IPS DF 4.7 (cell line): Measurements from ENCODE around the gene IL17RE.

ENCODE experiments used
- DNase-seq: peaks from one replicate; pipeline ENCODE4 v3.0.0-alpha.2; 2013; ENCODE audit warnings: low spot score; ENCODE audit errors: extremely low read depth

IL17RE gene

DNA sequence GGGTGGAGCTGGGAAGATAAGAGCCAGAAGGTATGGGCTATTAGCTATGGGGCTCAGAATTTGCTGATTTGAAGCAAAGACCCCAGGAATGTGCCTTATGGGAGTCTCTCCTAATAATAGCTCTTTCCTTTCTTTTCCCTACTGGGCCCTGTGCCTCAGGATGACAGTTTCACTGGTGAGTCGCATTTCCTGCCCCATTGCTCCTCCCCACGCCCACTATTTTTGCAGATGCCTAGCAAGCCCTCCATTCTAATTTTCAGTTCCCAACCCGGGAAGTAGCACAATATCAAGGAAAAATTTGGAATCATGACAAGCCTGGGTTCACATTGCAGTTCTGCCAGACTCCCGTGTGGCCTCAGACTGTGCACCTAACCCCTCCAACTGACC lies 583 bp downstream of the IL17RE start:
- no peak for DNase-seq

DNA sequence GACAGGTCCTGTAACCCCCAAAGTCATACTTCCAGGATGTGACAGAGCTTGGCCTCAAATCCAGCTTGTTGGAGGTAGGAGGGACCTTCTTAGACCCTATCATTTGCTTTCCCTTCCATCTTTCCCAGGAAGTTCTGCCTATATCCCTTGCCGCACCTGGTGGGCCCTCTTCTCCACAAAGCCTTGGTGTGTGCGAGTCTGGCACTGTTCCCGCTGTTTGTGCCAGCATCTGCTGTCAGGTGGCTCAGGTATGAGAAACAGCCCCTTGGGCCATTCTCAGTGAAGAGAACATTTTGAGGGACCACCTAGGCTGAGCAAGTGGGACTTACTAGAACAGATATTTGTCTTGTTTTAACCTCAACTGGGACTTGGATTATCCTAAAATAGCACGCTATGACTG lies 1.3 kb downstream of the IL17RE start:
- DNase-seq, result no peak

DNA sequence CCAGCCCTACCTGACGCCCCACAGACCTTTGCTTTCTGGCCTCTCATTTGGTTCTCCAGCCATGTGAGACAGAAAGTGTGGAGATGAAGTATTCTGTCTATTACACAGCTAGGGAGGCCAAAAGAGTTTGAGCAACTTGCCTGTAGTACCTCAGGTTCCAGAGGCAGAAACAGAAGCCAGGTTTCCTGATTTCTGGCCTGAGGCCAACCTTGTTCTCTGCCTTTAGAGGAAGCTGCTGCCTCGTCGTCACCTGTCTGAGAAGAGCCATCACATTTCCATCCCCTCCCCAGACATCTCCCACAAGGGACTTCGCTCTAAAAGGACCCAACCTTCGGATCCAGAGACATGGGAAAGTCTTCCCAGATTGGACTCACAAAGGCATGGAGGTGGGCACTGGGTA lies 3.8 kb downstream of the IL17RE start:
- DNase-seq, result no peak

DNA sequence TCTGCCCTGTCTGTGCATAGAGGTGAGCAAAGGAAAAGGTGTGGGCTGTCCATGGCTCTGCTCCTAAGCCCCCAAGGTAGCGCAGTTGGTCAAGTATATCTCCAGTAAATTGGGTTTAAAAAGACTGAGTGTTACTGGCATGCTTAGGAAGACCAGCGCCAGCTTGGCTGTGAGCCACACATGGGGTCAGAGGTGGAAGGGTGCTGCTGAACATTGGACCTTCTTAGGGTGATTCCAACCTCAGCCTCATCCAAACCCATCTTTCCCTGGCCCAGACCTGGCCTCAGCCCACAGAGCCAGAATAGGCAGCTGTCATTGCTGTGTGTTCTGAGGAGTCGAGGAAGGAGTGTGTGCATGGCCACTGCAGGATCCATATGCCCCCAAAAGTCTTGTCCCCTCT lies 5.6 kb downstream of the IL17RE start:
- DNase-seq, result no peak

DNA sequence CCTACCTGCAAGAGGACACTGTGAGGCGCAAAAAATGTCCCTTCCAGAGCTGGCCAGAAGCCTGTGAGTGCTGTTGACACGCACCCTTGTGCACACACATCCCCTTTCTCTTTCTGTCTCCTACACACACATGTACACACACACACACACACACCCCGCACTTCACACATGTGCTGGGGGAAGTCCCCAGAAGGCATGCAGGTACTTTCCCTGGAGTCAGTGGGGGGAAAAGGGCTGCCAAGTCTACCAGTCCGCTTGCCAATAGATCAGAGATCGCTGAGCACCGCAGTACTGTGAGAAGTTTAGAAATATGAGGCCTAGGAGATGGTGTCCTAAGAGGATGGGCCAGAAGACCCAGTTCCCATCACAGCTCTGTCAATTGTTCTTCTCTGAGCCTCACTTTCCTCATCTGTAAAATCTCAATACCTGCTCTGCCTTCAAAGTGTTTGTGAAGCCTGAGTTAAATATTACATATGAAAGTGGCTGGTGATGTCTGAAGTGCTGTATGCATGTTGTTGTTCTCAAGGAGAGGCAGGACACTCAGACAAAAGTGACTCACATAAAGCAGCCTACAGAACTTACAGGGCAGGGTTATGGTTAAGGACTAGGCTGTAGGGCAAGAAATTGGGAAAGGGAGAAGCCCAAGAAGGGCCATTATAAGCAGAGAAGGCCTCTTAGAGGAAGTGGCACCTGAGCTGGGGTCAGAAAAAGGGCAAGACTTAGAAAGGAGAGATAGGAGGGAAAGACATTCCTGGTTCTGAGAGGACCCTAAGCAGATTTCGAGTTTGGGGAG lies 6.8 kb downstream of the IL17RE start:
- no peak for DNase-seq

DNA sequence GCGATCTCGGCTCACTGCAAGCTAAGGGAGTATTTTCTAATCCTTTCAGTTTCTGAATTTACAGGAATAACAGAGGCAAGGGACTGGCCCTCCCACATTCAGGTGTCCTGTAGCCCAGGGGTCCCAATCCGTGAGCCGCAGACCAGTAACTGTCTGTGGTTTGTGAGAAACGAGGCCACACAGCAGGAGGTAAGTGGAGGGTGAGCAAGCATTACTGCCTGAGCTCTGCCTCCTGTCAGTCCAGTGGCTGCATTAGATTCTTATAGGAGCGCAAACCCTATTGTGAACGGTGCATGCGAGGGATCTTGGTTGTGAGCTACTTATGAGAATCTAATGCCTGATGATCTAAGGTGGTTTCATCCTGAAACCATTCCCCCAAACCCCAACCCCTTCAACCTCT lies 9.2 kb downstream of the IL17RE start:
- no peak for DNase-seq

DNA sequence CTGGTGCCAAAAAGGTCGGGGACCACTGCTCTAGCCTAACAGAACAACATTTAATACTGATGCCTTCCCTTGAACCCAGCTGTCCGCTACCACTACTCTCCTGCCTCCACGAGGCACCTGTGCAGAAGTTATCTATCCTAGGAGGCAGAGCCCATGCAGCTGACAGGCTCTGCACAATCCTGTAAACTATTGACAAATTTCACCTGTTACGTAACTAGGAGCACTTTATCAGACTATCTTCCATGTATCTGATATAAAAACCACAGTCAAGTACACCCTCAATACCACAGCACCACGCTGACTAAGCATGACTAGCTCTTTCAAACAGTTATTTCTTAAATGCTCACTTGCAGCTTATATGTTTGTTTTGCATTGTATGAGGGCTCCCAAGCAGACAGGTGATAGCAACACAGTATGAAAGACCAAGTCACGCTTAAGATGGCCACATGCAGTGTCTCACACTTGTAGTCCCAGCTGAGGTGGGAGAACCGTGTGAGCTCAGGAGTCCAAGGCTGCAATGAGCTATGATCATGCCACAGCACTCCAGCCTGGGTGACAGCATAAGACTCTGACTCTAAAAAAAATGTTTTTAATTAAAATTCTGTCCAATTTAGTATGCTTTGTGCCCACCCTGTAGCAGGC lies 9.8 kb downstream of the IL17RE start:
- no peak for DNase-seq

DNA sequence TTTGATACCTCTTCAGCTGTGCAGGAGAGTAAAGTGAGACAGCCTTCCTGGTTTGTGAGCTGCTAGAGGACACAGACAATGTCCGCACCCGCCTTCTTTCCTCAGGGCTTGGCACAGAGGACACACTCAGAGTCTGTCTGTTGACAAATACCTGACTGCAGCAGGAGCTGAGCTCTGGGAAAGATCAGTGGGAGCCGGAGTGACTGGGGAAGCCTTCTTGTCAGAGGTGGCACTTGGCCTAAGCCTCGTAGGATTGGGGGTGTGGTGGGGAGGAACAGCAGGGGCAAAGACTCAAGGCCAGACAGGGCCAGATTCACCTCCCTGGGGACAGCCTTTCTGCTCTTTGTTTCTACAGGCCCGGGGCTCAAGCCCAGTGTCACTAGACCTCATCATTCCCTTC lies 11.0 kb downstream of the IL17RE start:
- no peak for DNase-seq

DNA sequence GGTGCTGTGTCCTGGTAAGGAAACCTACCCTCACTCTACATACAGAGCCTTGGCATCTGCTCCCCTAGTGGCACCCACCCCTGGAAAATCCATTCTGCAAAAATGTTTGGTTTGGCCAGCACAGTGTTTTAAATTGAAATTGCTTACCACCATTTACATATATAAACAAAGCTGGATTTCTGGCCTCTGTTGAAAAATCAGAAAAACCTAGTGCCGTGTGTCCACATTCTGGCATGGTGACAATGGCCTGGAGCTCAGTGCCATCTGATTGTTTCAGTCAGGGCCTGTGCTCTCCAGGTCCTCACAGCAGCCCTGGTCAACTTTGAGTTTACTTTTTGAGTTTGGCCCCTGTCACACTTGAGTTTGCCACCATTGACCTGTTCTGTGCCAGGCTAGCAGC lies 11.4 kb downstream of the IL17RE start:
- no peak for DNase-seq

DNA sequence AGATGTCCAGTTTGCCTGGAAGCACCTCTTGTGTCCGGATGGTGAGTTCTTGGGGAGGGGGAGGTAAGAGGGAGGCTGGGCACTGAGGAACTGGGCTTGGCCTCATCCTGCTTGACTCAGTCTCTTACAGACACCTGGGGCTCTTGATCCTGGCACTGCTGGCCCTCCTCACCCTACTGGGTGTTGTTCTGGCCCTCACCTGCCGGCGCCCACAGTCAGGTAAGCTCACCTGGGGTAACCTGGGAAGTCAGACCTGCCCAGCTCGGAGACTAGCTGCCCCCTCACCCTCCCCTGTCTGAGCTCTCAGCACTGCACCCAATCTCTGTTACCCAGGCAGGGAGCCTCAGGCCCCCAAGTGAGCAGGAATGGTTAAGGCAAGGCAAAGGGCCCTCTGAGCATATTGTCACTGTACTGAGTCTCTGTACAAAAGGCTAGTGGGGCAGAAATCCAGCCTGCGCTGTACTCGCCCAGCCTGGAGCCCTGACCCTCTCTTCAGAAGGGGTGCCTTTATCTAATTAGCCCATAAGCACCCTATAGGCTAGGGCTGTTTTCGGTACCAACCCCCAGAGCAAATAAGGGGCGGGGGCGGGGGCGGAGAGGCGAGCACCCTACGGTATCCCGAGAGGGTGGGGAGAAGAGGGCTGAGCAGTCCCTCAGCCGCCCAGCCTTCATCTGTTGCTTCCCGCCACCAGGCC lies 12.1 kb downstream of the IL17RE start:
- no peak for DNase-seq

DNA sequence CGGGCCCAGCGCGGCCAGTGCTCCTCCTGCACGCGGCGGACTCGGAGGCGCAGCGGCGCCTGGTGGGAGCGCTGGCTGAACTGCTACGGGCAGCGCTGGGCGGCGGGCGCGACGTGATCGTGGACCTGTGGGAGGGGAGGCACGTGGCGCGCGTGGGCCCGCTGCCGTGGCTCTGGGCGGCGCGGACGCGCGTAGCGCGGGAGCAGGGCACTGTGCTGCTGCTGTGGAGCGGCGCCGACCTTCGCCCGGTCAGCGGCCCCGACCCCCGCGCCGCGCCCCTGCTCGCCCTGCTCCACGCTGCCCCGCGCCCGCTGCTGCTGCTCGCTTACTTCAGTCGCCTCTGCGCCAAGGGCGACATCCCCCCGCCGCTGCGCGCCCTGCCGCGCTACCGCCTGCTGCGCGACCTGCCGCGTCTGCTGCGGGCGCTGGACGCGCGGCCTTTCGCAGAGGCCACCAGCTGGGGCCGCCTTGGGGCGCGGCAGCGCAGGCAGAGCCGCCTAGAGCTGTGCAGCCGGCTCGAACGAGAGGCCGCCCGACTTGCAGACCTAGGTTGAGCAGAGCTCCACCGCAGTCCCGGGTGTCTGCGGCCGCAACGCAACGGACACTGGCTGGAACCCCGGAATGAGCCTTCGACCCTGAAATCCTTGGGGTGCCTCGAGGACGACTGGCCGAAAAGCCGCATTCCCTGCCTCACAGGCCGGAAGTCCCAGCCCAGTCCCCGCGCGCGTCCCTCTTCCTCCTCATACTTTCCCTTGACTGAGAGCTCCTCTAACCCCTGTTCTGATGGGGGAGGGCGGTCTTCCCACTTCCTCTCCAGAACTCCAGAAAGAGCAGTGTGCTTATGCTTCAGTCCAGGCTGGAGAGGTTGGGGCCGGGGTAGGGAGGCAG lies 12.8 kb downstream of the IL17RE start:
- DNase-seq, result no peak

DNA sequence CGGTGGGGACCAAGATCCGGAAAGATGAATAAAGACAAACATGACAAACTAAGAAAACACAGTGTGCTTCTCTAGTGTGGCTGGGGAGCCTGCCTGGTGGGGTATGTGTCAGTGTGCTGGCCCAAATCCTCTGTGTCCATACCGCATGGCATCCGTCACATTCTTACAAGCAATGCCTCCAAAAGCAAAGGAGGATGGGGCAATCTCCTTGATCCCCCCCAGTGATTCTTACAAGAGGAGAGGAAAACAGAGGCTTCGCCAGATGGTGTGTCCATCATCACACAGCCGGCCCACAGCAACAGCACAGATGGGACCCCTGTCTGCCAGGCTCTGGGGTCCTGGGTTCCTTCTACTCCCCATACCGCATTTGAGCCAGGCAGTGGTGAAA lies 13.7 kb downstream of the IL17RE start:
- DNase-seq, result no peak

DNA sequence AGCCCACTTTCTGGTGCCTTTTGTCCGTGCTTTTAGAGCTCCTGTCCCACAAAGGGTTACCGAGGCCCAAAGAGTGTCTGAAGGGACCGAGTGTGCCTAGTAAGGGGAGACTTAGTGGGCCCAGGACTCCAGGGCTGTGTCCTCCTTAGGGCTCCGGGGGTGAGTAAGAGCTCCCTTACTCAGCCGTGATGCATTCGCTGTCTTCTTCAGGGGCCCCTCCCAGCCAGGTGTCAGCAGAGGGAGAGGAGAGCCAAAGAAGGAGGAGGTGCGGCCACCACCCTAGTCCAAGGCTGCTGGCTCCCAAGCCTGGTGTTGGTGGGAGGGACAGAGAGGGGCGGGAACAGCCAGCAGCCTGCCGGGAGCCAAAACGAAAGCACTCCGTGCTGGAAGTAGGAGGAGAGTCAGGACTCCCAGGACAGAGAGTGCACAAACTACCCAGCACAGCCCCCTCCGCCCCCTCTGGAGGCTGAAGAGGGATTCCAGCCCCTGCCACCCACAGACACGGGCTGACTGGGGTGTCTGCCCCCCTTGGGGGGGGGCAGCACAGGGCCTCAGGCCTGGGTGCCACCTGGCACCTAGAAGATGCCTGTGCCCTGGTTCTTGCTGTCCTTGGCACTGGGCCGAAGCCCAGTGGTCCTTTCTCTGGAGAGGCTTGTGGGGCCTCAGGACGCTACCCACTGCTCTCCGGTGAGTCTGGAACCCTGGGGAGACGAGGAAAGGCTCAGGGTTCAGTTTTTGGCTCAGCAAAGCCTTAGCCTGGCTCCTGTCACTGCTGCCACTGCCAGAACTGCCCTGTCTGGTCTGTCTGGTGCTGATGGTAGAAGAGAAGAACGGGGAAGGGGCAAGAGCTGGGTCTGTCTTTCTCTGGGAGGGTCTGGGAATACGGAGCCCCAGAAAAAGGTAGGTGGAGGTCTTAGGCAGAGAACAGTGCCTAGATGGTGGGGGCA lies 14.4 kb downstream of the IL17RE start, which contains the start of gene IL17RC:
IL17RC (plus strand) TSS at position 365 of the 947 bp plus-strand sequence; CDS start at position 583, 218 bp downstream.
- DNase-seq, result no peak

DNA sequence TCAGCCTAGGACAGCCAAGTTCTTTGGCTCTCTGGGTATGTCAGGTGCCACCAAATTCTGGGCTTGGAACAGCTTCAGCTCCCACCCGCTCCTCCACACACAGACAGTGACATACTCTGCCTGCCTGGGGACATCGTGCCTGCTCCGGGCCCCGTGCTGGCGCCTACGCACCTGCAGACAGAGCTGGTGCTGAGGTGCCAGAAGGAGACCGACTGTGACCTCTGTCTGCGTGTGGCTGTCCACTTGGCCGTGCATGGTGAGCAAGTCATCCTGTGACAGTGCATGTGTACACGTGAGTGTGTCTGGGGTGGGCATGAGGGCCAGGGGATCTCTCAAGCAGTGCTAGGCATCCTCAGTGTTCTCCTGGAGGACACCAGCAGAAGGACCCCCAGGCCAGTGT lies 15.2 kb downstream of the IL17RE start:
- DNase-seq, result no peak

DNA sequence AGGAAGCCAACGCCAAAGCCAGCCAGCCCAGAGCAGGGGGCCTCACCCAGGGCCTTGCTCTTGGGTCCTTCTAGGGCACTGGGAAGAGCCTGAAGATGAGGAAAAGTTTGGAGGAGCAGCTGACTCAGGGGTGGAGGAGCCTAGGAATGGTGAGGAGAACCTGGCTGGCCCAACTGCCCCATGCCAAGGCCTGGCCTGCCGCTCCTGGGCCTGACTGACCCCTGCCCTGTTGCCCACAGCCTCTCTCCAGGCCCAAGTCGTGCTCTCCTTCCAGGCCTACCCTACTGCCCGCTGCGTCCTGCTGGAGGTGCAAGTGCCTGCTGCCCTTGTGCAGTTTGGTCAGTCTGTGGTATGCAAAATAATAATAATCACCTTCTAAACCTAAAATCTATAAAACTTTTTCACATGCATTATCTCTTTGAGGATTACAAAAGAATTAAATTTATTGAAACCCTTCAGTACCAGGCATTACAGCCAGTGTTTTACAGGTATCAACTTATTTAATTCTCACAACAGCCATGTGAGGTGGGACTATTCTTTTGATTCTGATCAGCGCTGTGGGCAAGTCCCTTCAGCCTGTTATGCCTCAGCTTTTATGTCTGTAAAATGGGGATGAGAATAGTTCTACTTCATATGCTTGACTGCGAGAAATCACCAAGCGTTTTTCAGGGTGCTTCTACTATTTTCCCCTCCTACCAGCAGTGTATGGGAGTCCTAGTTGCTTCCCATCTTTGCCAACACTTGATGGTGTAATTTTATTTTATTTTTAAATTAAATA lies 15.8 kb downstream of the IL17RE start:
- DNase-seq, result no peak

DNA sequence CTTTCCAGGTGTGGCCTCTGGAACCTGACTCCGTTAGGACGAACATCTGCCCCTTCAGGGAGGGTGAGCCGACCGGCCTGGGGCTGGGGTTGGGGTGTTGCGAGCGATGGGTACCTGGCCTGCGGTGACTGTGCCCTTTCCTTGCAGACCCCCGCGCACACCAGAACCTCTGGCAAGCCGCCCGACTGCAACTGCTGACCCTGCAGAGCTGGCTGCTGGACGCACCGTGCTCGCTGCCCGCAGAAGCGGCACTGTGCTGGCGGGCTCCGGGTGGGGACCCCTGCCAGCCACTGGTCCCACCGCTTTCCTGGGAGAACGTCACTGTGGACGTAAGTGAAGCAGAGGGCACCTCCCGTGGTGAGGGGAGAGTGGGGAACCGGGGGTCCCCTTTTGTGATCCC lies 25.5 kb downstream of the IL17RE start:
- DNase-seq, result no peak

DNA sequence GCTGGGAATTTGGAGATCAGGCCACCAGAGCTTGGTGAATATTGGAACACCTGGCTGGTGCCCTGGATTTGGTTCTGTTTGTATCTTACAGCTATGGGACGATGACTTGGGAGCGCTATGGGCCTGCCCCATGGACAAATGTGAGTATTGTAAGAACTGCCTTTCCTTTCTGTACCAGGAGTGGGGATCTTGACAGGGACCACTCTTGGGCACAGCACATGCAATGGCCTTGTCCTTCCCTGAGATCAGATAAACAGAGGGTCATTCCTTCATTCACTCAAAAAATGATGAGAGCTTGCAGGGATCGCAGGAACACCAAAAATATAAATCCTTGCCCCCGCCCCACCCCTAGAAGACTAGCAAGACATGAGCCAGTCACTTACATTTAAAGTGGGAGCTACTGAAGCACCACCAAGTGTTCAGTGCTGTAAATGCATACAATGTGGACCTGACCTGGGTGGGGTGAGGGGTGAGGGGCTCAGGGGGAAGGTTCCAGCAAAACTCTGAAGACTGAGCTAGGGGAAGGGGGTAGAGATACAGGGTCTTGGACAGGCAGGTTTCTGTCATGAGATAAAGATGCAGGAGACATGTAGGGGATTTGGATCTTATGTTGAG lies 28.3 kb downstream of the IL17RE start:
- DNase-seq, result no peak

DNA sequence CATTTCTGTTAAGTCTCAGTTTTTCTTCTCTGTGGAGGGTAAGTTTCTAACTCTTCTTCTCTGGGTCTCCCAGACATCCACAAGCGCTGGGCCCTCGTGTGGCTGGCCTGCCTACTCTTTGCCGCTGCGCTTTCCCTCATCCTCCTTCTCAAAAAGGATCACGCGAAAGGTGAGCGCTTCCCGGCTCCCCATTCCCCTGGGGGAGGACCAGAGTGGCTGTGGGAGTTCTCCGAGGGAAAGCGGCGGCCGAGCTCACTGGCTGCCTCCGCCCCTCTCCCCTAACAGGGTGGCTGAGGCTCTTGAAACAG lies 29.8 kb downstream of the IL17RE start:
- no peak for DNase-seq

DNA sequence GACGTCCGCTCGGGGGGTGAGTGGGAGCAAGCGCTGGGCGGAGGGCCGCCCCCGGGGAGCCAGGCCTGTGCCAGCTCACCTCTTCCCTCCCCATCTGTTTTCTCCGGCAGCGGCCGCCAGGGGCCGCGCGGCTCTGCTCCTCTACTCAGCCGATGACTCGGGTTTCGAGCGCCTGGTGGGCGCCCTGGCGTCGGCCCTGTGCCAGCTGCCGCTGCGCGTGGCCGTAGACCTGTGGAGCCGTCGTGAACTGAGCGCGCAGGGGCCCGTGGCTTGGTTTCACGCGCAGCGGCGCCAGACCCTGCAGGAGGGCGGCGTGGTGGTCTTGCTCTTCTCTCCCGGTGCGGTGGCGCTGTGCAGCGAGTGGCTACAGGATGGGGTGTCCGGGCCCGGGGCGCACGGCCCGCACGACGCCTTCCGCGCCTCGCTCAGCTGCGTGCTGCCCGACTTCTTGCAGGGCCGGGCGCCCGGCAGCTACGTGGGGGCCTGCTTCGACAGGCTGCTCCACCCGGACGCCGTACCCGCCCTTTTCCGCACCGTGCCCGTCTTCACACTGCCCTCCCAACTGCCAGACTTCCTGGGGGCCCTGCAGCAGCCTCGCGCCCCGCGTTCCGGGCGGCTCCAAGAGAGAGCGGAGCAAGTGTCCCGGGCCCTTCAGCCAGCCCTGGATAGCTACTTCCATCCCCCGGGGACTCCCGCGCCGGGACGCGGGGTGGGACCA lies 30.4 kb downstream of the IL17RE start:
- no peak for DNase-seq
